ENCODE data around the gene HLCS. TPM values are rescaled to one million over a fixed set of nuclear protein-coding genes. Genes with fewer than 3 reads are reported as not detected.

The HLCS gene
- total and polyA plus RNA-seq, 2 of the 8 experiments (the other 6 are each of a cell fraction or from before 2014, with no cell fraction given) = 4.7 to 12.2 TPM

- Histone ChIP-seq H3K79me1 (ENCODE audit: low read depth, low read length) (no peaks in the 10 kb centered on the region), H3K4me2 (ENCODE audit: insufficient read depth in 1 of 2, low read depth in 2 of 2, low read length in 2 of 2) (peak overlapping the region; percentile 62 to 67), H4K20me1 (replicated peaks in 1 of 2; ENCODE audit: control insufficient read depth in 1 of 2, insufficient read depth in 2 of 2, low read length in 2 of 2) (no peaks in the 10 kb centered on the region), H4K8ac (ENCODE audit: extremely low read depth, insufficient read depth, low read length) (no peak overlapping the region), H3K36me3 (ENCODE audit: control insufficient read depth in 2 of 4, insufficient read depth in 4 of 4, low read length in 3 of 4) (no peaks in the 10 kb centered on the region), H2AFZ (ENCODE audit: low read length) (no peak overlapping the region), H3K56ac (replicated peaks; ENCODE audit: insufficient read length, low read depth, low read length) (no peak overlapping the region), H3K79me2 (ENCODE audit: control insufficient read depth in 1 of 2, insufficient read depth in 2 of 2, low read length in 2 of 2) (no peaks in the 10 kb centered on the region), H3K23me2 (ENCODE audit: low read depth, low read length) (peaks cover 8% of the 10 kb centered on the region), H3K27ac (ENCODE audit: low read depth, low read length) (peak overlapping the region; percentile 93), H3K9me3 (ENCODE audit: insufficient read depth in 2 of 2, low read depth in 1 of 2, low read length in 1 of 2) (no peaks in the 10 kb centered on the region), H2BK15ac (ENCODE audit: low read length) (no peak overlapping the region), H3K4me3 (ENCODE audit: extremely low read depth in 1 of 4, insufficient read depth in 2 of 4, low read depth in 3 of 4, low read length in 4 of 4) (peak overlapping the region in 3 of 4 experiments; percentile 2 to 41 (median 15); a peak in 1 of 8 replicates), H3K9ac (replicated peaks in 1 of 4; ENCODE audit: extremely low read depth in 1 of 4, low read depth in 3 of 4, low read length in 3 of 4) (peak overlapping the region in 2 of 4 experiments; percentile 15 to 58; a peak in 2 of 7 replicates), H4K5ac (ENCODE audit: insufficient read length, low read depth, low read length) (peak overlapping the region; percentile 40), H3K4me1 (replicated peaks in 1 of 4; ENCODE audit: control insufficient read depth in 3 of 4, insufficient read depth in 4 of 4, low read length in 3 of 4) (peaks cover 17 to 29% (median 19%) of the 10 kb centered on the region in 4 experiments), H3K18ac (ENCODE audit: extremely low read depth, low read length) (no peak overlapping the region), H2BK12ac (ENCODE audit: low read depth, low read length) (no peak overlapping the region; the same call in 1 of the 2 replicates), H3K27me3 (replicated peaks in 1 of 4; ENCODE audit: control insufficient read depth in 3 of 4, extremely low read depth in 1 of 4, insufficient read depth in 3 of 4, low read length in 3 of 4) (peaks cover 0 to 15% (median 7%) of the 10 kb centered on the region in 4 experiments; a peak in 5 of 7 replicates), H4K91ac (replicated peaks; ENCODE audit: insufficient read length, low read length) (no peak overlapping the region), H3K4ac (replicated peaks; ENCODE audit: insufficient read length, low read depth, low read length) (no peak overlapping the region), H2BK20ac (ENCODE audit: low read length) (no peak overlapping the region), H3K14ac (ENCODE audit: insufficient read length) (no peak overlapping the region), H3K23ac (ENCODE audit: insufficient read length) (no peak overlapping the region), H2BK5ac (ENCODE audit: low read depth, low read length) (peak overlapping the region; percentile 99; the same call in 1 of the 2 replicates), H2BK120ac (replicated peaks; ENCODE audit: low read depth, low read length) (no peak overlapping the region), H2AK5ac (ENCODE audit: low read depth, low read length) (no peak overlapping the region)
- CTCF ChIA-PET (ENCODE audit: partially characterized antibody) = interaction anchor here (0.7 to 2.5 kb wide), 7 partner anchors 40 to 197 kb away, joined by 3 to 8 read pairs (median 3); no protein-coding TSS in a partner anchor
- FAIRE-seq (no peak), DNase-seq (ENCODE audit: low read depth in 1 of 2, low spot score in 2 of 2) (no peak)
- POLR2A ChIA-PET (ENCODE audit: partially characterized antibody) = interaction anchor here (0.7 to 2.5 kb wide), 6 partner anchors 8 to 108 kb away, joined by 3 to 9 read pairs (median 4); no protein-coding TSS in a partner anchor
- 0 out of 4 replicates have a peak, but pooled peaks of 1 of the 2 experiments have one; percentile 1 for TF ChIP-seq SIN3A (conservative IDR thresholded peaks at IDR 0.05 in 1 of 2, IDR thresholded peaks at IDR 0.05 in 1 of 2; ENCODE audit: low read depth in 1 of 2, low read length in 2 of 2)
- TF ChIP-seq ASH2L (IDR thresholded peaks at IDR 0.05; ENCODE audit: low read length) = no peak
- 38% methylated on average over 2 of the region's 2 CpGs; no CpG with 5 or more reads in 1 of the 2 experiments for WGBS, 2 experiments (ENCODE audit: extremely low coverage in 1 of 2, insufficient coverage in 1 of 2, insufficient read length in 1 of 2, insufficient replicate concordance in 2 of 2, low coverage in 1 of 2, low lambda C conversion rate in 2 of 2, missing lambda C conversion rate in 1 of 2)
Measured at GRCh38 chr21:36750576-36750959, 215.9 kb downstream of the HLCS start.

All from H1 (cell line).